NCI-H226 (cell line): ENCODE measurements around the gene BCDIN3D.

Source experiments
- DNase-seq: peaks from one replicate; pipeline ENCODE4 v3.0.0-alpha.2; 2015

Gene BCDIN3D

GRCh38 chr12:49795654-49796105, 47.2 kb downstream of the BCDIN3D start:
- no peak for DNase-seq

GRCh38 chr12:49794811-49795653, 47.9 kb downstream of the BCDIN3D start:
- DNase-seq: no peak

GRCh38 chr12:49794021-49794420, 48.9 kb downstream of the BCDIN3D start:
- no peak for DNase-seq

- DNase-seq: no peak
Measured at GRCh38 chr12:49793620-49794019, 49.3 kb downstream of the BCDIN3D start.

- no peak for DNase-seq
Measured at GRCh38 chr12:49792976-49793580, 49.8 kb downstream of the BCDIN3D start.

GRCh38 chr12:49792181-49792970, 50.5 kb downstream of the BCDIN3D start:
- no peak for DNase-seq

GRCh38 chr12:49791700-49792099, 51.2 kb downstream of the BCDIN3D start:
- no peak for DNase-seq

GRCh38 chr12:49790741-49791555, 52.0 kb downstream of the BCDIN3D start:
- DNase-seq: no peak

- no peak for DNase-seq
Measured at GRCh38 chr12:49789992-49790391, 52.9 kb downstream of the BCDIN3D start.

- DNase-seq: no peak
Measured at GRCh38 chr12:49787672-49788071, 55.2 kb downstream of the BCDIN3D start.
